HepG2 (cell line): ENCODE results near the gene FCAMR. TPM values are rescaled to one million over a fixed set of nuclear protein-coding genes. Genes with fewer than 3 reads are reported as not detected.

Experiments
- ZBTB10 ChIP-seq: sonication (generic); formaldehyde crosslinking; IDR thresholded peaks from 2 replicates; pipeline ENCODE4 v1.4.0; 2020; ENCODE audit warnings: missing genetic modification reagents, borderline replicate concordance
- ZNF564 ChIP-seq: sonication (generic); formaldehyde crosslinking; IDR thresholded peaks from 2 replicates; pipeline ENCODE4 v1.8.1; 2023; ENCODE audit warnings: mild to moderate bottlenecking, missing genetic modification reagents
- polyA plus RNA-seq, 8 experiments: library from polyadenylated mRNA; depleted of rRNA in 3 of 8; stranded (reverse) in 7 of 8; unstranded in 1 of 8; fragments of >200 nt; fragmentation: Illumina TruSeq in 4 of 8; extraction: Trizol in 4 of 8; gene quantifications; 2 replicates each; pipeline versions ENCODE4 v1.2.1 to v1.2.3, GENCODE V29; 2011 to 2016; ENCODE audit warnings: low read depth in 4 of 8, missing spikeins in 1 of 8, mixed read lengths in 1 of 8; ENCODE audit not compliant: insufficient read depth in 1 of 8
- total RNA-seq, 5 experiments: library from RNA; depleted of rRNA; stranded (reverse); fragments of >200 nt; fragmentation: Illumina TruSeq; extraction: Trizol; gene quantifications; 2 replicates each; pipeline ENCODE4 v1.2.3, GENCODE V29; 2016; ENCODE audit warnings: low read depth in 1 of 5
- TF ChIP-seq, protein P1 (sequence below): sonication (generic); formaldehyde crosslinking; IDR thresholded peaks from 2 replicates; pipeline ENCODE4 v1.4.0; 2020; ENCODE audit warnings: missing genetic modification reagents

FCAMR gene
- total and polyA plus RNA-seq, 2 of the 13 experiments (the other 11 are each of a cell fraction or from before 2014, with no cell fraction given), result not detected

DNA sequence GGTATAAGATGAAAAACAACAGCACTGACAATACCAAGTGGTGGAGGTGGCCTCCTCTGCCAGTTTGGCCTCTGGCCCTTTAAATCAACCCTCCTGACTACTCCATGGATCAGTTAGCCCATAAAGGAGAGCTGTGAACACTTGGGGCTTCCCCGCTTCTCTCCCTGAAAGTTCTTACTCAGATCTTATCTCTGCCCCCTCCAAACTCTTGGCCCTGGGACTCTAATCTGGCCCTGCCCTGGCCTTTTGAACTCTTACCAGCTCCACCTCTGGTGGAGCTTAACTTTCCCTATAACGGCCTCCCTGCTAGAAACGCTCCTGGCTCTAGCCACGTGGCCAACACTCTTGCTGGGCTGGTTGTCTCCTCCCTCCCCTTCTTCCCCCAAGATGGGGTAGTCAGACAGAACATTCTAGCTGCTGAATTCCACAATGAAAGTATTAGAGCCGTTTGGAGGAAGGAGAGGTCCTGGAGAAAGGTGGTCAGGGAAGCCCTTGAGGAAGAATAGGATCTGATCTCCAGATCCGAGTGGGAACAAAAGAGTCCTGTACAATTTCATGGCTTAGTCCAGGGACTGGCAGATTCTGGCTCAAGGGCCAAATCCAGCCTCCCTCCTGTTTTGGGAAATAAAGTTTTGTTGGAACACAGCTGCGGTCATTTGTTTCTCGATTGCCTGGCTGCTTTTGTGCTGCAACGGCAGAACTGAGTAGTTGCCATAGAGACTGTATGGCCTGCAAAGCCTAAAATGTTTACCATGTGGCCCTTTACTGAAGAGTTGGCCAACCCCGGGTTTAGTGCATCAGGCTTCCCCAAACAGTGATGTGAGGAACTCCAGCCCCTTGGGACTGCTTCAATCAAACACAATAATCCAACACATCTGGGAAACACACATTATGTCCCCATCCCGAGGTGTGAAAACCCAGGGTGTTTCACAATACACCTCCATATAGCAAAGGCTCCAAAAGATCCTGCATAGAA, 14.5 kb downstream of the FCAMR start (continued):
- TF ChIP-seq, protein P1, sequence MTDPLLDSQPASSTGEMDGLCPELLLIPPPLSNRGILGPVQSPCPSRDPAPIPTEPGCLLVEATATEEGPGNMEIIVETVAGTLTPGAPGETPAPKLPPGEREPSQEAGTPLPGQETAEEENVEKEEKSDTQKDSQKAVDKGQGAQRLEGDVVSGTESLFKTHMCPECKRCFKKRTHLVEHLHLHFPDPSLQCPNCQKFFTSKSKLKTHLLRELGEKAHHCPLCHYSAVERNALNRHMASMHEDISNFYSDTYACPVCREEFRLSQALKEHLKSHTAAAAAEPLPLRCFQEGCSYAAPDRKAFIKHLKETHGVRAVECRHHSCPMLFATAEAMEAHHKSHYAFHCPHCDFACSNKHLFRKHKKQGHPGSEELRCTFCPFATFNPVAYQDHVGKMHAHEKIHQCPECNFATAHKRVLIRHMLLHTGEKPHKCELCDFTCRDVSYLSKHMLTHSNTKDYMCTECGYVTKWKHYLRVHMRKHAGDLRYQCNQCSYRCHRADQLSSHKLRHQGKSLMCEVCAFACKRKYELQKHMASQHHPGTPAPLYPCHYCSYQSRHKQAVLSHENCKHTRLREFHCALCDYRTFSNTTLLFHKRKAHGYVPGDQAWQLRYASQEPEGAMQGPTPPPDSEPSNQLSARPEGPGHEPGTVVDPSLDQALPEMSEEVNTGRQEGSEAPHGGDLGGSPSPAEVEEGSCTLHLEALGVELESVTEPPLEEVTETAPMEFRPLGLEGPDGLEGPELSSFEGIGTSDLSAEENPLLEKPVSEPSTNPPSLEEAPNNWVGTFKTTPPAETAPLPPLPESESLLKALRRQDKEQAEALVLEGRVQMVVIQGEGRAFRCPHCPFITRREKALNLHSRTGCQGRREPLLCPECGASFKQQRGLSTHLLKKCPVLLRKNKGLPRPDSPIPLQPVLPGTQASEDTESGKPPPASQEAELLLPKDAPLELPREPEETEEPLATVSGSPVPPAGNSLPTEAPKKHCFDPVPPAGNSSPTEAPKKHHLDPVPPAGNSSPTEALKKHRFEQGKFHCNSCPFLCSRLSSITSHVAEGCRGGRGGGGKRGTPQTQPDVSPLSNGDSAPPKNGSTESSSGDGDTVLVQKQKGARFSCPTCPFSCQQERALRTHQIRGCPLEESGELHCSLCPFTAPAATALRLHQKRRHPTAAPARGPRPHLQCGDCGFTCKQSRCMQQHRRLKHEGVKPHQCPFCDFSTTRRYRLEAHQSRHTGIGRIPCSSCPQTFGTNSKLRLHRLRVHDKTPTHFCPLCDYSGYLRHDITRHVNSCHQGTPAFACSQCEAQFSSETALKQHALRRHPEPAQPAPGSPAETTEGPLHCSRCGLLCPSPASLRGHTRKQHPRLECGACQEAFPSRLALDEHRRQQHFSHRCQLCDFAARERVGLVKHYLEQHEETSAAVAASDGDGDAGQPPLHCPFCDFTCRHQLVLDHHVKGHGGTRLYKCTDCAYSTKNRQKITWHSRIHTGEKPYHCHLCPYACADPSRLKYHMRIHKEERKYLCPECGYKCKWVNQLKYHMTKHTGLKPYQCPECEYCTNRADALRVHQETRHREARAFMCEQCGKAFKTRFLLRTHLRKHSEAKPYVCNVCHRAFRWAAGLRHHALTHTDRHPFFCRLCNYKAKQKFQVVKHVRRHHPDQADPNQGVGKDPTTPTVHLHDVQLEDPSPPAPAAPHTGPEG (CRISPR knock-in tag), result no peak
- no peak for TF ChIP-seq ZNF564 (CRISPR knock-in tag)
- no peak for TF ChIP-seq ZBTB10 (CRISPR knock-in tag)
